AG04449 (cell line): ENCODE results near the gene GRAMD4.
"Not testable (repeated sequence)": the region's sequence is repeated elsewhere in the genome, so short reads cannot be mapped to it uniquely, and the experiment has no call there.

Experiments used
- CTCF ChIA-PET: fragments of 350-600 bp; formaldehyde crosslinking; extraction: SDS; loops from one replicate; lab custom pipeline; 2021; ENCODE audit warnings: antibody characterized with exemption; lab: Yijun Ruan, JAX
- POLR2A ChIA-PET: fragments of 400-600, 350-600 bp; formaldehyde crosslinking; extraction: SDS; loops from one replicate; lab custom pipeline; 2020; ENCODE audit warnings: antibody characterized with exemption, inconsistent platforms; lab: Yijun Ruan, JAX
- DNase-seq: peaks from one replicate; pipeline ENCODE4 v3.0.0-alpha.2; 2010; ENCODE audit warnings: low read depth, low spot score
- H3K4me3 ChIP-seq: 2 replicates; pipeline ENCODE4 v1.5.1; 2011; ENCODE audit warnings: low read depth, mild to moderate bottlenecking, control low read depth, low read length
- TF ChIP-seq, protein P1 (sequence below): IDR thresholded peaks from one replicate; pipeline ENCODE4 v1.5.1; 2011; ENCODE audit warnings: mild to moderate bottlenecking, moderate library complexity, low read length, control low read depth, inconsistent platforms; ENCODE audit not compliant: insufficient read depth; ENCODE audit errors: missing control alignments

Gene GRAMD4

DNA sequence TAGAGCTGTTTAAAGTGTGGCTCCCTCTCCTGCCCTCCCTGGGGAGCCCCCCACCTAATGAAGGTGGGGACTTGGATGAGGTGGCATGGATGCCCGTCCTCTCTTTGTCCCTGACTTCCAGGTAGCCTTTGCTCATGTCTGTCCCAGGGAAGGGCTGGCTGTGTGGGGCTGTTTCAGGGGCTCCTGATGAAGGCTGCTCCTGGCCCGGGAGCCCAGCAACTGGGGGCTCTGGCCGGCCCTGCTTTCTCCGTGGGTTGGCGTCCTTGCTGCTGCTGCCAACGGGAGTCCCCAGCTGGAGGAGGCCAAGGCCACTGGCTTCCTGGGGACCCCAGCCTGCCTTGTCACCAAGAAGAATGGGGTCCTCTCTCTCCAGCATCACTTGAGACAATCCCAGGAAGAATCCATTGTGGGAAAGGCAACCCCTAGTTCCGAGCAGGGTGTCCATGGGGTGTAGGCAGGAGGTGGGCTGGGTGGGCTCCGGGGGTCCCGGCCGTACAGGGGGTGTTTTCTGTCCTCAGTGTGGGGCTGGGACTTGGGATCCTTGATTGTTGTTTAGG lies 13.2 kb downstream of the GRAMD4 start:
- no peak for DNase-seq
- ChIA-PET POLR2A (no interaction called here), CTCF (interaction anchor here (0.8 to 1.2 kb wide), 2 partner anchors 14 to 70 kb away, joined by 3 to 4 read pairs; no protein-coding TSS in a partner anchor)
- H3K4me3 ChIP-seq, result no peak overlapping the region
- TF ChIP-seq, protein P1, sequence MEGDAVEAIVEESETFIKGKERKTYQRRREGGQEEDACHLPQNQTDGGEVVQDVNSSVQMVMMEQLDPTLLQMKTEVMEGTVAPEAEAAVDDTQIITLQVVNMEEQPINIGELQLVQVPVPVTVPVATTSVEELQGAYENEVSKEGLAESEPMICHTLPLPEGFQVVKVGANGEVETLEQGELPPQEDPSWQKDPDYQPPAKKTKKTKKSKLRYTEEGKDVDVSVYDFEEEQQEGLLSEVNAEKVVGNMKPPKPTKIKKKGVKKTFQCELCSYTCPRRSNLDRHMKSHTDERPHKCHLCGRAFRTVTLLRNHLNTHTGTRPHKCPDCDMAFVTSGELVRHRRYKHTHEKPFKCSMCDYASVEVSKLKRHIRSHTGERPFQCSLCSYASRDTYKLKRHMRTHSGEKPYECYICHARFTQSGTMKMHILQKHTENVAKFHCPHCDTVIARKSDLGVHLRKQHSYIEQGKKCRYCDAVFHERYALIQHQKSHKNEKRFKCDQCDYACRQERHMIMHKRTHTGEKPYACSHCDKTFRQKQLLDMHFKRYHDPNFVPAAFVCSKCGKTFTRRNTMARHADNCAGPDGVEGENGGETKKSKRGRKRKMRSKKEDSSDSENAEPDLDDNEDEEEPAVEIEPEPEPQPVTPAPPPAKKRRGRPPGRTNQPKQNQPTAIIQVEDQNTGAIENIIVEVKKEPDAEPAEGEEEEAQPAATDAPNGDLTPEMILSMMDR, result no peak

DNA sequence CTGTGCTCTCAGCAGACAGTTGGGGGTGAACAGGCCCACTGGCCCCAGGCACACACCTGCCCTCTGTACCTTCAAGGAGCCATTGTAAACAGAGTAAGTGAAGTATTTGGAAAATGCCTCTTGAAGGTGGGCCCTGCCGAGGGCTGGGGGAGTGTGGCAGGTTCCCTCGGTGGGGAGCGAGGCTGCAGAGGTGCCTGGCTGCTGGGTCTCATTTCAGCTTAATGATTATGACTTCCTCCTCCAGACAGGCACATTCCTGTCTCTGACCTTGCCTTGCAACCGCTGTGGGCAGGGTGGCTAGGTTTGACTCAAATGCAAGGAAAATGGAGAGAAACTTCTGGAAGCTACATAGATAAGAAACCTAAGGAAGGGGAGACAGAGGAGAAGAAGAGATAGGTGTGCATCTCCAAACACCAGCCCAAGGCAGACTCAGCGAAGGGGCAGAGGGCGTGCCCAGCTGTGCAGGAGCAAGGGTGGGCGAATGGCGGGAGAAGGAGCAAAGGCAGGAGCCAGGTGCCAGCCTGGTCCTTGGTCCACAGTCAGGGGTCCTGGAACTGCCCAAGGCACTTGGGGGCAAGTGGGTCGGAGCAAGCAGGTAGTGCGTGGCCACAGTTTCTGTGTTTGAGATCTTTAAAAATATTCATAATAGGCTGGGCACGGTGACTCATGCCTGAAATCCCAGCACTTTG lies 14.0 kb downstream of the GRAMD4 start:
- ChIA-PET POLR2A (no interaction called here), CTCF (no interaction called here)
- no peak for DNase-seq
- TF ChIP-seq, protein P1, result no peak
- no peak overlapping the region for H3K4me3 ChIP-seq

GRCh38 chr22:46634973-46635685 lies 14.9 kb downstream of the GRAMD4 start:
- CTCF ChIA-PET, DNase-seq, POLR2A ChIA-PET, H3K4me3 ChIP-seq: not testable (repeated sequence)

GRCh38 chr22:46635756-46636155 lies 15.6 kb downstream of the GRAMD4 start:
- CTCF ChIA-PET, result no interaction called here
- H3K4me3 ChIP-seq, result no peak overlapping the region
- POLR2A ChIA-PET, result no interaction called here
- no peak for DNase-seq
- TF ChIP-seq, protein P1, result no peak

- no peak for DNase-seq
- POLR2A ChIA-PET, result no interaction called here
- H3K4me3 ChIP-seq, result no peak overlapping the region
- TF ChIP-seq, protein P1, result no peak
- CTCF ChIA-PET, result no interaction called here
These were observed 16.2 kb downstream of the GRAMD4 start for GRCh38 chr22:46636221-46637002.

DNA sequence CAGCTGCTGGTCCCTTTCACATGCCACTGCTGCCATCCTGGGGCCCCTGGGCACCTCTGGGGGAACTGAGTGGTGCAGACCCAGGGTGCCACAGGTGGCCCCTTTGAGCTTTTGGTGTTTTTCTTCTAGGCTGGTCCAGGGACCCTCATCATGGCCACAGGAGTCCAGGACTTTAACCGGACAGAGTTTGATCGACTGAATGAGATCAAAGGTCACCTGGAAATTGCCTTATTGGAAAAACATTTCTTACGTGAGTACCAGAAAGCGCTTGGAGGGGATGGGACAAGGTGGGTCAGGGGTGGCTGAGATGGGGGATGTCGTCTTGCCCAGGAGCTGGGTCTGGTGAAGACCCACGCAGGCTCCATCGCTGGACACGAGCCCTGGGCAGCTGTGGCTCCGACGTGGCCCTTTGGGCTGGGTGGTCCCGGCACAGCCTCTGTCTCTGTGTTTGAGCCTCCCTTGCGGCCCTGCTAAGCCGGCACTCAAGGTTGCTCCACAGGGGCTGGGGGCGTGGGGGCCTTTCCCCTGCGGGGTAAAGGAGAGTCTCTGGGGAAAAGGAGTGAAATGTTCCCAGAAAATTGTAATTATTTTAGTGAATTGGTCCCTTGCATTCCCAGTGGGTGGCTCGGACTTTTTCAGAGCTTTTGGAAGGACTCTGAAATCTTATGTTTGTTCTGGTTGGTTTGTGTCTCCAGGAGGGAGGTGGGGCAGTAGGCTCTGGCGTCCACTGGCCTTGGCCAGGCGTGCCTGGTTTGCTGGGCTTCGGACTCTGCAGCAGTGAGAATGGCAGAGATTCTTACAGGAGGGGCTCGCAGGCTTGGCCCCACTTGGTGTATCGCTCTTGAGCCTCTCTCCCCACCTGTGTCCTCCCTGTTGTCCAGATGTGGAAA lies 17.8 kb downstream of the GRAMD4 start:
- CTCF ChIA-PET, result no interaction called here

More for the DNA sequence above, 17.8 kb downstream of the GRAMD4 start:
- H3K4me3 ChIP-seq, result no peak overlapping the region
- TF ChIP-seq, protein P1, result no peak
- no peak for DNase-seq
- POLR2A ChIA-PET, result no interaction called here
